Measurements from ENCODE around the gene METTL3.

Gene METTL3

DNA sequence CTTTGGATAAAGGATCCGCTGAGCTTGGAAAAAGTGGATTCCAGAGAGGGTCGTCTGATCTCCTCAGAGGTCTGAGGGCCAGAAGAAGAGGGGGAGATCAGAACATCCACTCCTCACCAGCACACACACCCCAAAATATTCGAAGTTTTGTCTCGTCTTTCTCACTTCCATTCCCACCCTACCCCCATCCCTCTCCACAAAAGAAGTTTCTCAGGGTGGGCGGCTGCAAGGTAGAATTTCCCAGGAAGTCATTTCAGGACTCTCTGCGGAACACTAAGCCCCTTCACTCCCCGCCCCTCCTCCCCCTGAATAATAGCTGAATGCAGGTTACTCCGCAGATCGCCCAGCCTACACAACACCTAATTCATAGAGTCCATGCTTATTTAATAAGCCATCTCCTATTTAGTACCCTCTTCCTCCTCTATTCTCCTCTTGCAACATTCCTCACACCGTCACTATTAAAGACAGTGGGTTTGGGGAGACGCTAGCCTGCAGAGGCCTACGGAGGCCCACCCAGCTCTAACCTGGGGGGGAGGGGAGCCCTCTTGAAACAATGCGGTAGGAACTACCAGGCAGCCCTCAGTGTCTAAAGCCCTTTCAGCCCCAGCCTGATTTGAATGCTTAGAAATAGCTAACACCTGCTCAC is 15.7 kb upstream of the METTL3 start:
- no peak overlapping the region for H3K4me3 ChIP-seq (ENCODE audit: control insufficient read depth, low read depth, low read length)
- no peak for DNase-seq (ENCODE audit: low read depth)
- TF ChIP-seq, protein P1, sequence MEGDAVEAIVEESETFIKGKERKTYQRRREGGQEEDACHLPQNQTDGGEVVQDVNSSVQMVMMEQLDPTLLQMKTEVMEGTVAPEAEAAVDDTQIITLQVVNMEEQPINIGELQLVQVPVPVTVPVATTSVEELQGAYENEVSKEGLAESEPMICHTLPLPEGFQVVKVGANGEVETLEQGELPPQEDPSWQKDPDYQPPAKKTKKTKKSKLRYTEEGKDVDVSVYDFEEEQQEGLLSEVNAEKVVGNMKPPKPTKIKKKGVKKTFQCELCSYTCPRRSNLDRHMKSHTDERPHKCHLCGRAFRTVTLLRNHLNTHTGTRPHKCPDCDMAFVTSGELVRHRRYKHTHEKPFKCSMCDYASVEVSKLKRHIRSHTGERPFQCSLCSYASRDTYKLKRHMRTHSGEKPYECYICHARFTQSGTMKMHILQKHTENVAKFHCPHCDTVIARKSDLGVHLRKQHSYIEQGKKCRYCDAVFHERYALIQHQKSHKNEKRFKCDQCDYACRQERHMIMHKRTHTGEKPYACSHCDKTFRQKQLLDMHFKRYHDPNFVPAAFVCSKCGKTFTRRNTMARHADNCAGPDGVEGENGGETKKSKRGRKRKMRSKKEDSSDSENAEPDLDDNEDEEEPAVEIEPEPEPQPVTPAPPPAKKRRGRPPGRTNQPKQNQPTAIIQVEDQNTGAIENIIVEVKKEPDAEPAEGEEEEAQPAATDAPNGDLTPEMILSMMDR (conservative IDR thresholded peaks at IDR 0.05; ENCODE audit: control insufficient read depth, insufficient read depth, low read depth, low read length), result no peak

DNA sequence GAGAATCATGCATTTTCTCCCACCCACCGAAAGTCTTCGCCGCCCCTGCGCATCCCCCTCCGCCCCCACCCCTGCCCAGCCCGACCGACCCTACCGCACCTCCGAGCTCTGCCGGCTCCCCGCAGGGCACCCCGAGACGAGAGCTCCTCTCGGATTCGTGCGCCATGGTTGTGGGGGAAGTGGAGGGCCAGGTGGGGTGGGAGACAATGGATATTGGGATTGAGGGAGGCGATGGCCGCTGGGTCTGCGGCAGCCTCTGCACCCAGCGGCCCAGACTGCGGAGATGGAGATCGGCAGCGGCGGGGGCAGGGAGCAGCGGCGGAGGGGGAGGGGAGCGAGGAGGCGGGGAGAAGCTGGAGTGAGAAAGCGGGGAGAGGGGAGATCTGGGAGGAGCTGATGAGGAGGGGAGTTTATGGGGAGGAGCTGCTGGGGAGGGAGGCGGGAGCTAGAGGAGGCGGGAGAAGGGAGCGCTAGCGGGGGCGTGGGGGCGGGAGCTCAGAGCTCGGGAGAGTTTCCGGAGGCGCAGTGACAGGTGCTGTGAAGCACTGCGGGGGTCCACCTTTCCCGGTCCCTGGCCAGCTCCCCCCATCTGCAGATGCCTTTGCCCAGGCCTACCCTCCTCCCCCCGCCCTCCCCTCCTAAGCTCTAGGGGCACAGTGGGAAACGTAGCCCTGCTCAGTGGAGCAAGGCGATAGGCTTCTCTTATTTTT is 15.0 kb upstream of the METTL3 start, which contains the start of gene SALL2:
Gene SALL2, minus strand, starts transcription at position 385 of the 710 bp plus-strand sequence. Its CDS starts 219 bp downstream, at position 166.
- TF ChIP-seq, protein P1 (conservative IDR thresholded peaks at IDR 0.05; ENCODE audit: control insufficient read depth, insufficient read depth, low read depth, low read length), result no peak
- peak; percentile 38 for DNase-seq (ENCODE audit: low read depth)

DNA sequence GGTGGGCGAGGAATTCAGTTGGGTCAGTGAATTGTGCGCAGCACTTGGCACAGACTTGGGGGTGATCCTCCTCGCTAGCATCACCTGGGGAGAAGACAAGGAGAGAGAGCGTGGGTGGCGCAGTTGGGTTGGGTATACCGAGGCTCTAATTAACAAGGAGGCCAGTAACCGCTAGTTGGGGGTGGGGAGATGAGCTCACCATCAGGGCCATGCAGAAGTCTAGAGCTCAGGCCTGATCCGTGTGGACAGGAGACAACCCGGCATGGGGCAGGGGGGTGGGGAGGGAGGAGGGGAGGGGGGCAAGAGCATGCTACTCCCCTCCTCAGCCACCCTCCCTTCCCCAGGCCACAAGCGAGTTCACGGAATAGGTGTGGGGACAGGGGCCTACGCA is 14.4 kb upstream of the METTL3 start:
- peak; percentile 25 for DNase-seq (ENCODE audit: low read depth)
- TF ChIP-seq, protein P1 (conservative IDR thresholded peaks at IDR 0.05; ENCODE audit: control insufficient read depth, insufficient read depth, low read depth, low read length), result no peak
- peak overlapping the region; percentile 62 for H3K4me3 ChIP-seq (ENCODE audit: control insufficient read depth, low read depth, low read length)

More for the DNA sequence above, 15.0 kb upstream of the METTL3 start, which contains the start of gene SALL2:
- H3K4me3 ChIP-seq (ENCODE audit: control insufficient read depth, low read depth, low read length), result peak within 1 kb of the TSS; percentile 62

DNA sequence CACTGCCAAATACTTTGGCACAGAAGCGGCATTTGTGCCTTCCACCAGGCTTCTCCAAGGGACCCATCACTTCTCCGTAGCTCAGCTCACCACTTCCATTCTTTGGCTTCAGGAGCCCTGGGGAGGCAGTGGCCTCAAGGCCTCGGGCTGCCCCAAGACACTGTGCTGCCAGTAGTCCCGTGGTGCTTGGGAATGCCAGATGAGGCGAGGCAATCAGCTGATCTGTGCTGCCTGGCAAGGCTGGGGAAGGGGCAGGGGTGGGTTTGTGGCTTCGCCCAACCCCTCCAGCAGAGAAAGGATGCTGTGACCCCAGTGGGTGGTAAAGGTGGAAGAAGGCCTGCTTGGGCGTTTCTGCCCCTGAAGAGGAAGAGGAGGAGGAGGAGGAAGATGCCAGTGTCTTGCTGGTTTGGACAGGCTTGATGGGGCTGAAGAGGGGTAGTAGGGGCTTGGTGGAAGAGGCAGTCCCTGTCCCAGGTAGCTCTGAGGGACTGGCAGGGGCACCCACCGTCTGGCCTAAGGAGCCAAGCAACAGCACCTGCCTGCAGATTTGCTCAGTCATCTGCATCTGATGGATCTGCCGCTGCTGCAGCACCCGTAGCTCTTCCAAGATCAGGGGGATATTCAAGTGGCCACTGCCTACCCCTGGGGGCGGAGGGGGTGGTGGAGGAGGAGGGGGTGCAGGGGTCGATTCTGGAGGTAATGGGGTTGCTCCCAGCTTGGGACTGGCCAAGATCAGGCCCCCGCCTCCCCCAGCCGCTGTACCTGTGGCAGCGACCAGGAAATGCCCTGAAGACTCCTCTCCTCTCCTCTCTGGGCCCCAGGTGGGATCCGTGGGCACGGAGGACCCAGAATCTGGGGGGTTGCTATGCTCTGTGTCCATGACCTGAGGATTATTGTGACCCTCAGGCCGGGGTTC is 13.7 kb upstream of the METTL3 start:
- TF ChIP-seq, protein P1 (conservative IDR thresholded peaks at IDR 0.05; ENCODE audit: control insufficient read depth, insufficient read depth, low read depth, low read length), result no peak
- peak overlapping the region; percentile 62 for H3K4me3 ChIP-seq (ENCODE audit: control insufficient read depth, low read depth, low read length)
- DNase-seq (ENCODE audit: low read depth), result no peak

DNA sequence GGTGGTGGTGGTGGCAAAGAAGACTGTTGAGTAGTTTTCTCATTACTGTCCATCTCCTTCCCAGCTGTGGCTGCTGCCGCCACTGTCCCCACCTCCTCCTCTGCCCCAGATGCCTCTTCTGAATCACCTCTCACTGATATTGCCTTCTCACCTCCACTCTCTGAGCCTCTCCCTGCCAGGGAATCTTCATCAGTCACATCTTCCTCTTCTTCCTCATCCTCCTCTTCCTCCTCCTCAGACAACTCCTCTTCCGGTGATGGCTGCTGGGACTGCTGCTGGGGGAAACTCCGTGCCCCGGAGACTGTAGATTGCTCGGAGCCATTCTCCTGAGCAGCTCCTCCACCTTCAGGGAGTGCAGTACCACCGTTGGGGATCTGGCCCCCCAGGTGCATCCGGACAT is 12.1 kb upstream of the METTL3 start:
- TF ChIP-seq, protein P1 (conservative IDR thresholded peaks at IDR 0.05; ENCODE audit: control insufficient read depth, insufficient read depth, low read depth, low read length), result no peak
- DNase-seq (ENCODE audit: low read depth), result no peak
- no peak overlapping the region for H3K4me3 ChIP-seq (ENCODE audit: control insufficient read depth, low read depth, low read length)

DNA sequence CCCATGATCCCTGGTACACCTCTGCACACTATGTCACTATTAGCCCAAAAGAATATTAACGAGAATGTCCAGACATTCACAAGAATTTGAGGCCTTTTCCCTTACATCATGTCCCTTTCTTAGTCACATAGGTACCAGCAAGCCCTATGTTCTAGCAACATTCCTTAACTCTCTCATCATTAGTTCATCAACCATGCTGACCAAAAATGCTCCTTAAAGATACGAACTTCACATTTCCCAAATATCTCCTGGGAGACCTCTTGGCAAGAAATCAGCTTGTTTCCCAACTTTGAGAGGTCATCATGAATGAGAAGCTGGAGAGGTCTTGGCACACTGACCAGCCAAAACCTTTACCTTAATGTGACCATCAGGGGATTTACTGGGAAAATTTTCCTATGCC is 10.4 kb upstream of the METTL3 start:
- H3K4me3 ChIP-seq (ENCODE audit: control insufficient read depth, low read depth, low read length), result no peak overlapping the region
- TF ChIP-seq, protein P1 (conservative IDR thresholded peaks at IDR 0.05; ENCODE audit: control insufficient read depth, insufficient read depth, low read depth, low read length), result no peak
- DNase-seq (ENCODE audit: low read depth), result peak; percentile 90
